SKM-1 (cell line): ENCODE data around the gene OR2J3.
"Not testable (repeated sequence)": the region's sequence is repeated elsewhere in the genome, so short reads cannot be mapped to it uniquely, and the experiment has no call there.

ENCODE experiments used
- DNase-seq: peaks from one replicate; lab custom pipeline; 2025; ENCODE audit not compliant: unreplicated experiment; lab: John Stamatoyannopoulos, UW

Gene OR2J3

GRCh38 chr6:29107758-29108157, at the start of gene OR2J3:
Gene OR2J3, plus strand, starts transcription at chr6:29108058. Its CDS starts 3,833 bp downstream, at chr6:29111891.
- DNase-seq, result no peak

DNA sequence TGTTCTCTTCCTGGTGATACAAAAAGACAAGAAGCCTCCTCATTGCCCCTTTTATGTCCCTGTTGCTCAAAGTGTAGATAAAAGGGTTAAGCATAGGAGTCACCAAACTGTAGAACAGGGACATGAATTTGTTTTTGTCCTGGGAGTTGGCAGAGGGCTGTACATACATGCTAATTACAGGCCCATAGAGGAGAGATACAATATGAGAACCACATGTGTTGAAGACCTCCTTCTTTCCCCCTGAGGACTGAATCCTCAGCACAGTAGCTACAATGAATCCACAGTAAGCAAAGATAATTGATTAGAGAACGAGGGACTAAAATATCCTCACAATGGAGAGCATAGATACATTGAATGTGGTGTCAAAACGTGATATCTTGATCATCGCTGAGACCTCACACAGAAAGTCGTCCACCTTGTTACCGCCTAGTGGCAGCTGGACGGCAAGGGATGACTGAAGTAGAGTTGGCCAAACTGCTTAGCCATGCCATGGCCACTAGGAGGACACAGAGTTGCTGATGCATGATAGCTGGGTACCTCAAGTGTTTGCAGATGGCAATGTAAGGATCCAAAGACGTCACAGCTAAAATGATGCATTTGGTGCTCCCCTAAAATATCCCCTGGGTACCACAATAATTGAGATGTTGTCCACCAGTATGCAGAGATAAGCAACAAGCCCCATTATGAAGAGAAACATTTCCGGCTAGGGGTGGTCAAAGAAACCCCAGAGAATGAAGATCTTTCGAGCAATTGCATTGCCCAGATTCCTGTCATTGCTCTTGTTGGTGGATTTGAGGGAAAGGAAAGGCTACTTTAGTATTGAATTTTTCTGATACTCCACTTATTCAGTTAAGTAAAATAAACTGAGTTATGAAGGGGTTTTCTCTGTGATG, 35.8 kb upstream of the OR2J3 start:
- peak; percentile 39 for DNase-seq

DNA sequence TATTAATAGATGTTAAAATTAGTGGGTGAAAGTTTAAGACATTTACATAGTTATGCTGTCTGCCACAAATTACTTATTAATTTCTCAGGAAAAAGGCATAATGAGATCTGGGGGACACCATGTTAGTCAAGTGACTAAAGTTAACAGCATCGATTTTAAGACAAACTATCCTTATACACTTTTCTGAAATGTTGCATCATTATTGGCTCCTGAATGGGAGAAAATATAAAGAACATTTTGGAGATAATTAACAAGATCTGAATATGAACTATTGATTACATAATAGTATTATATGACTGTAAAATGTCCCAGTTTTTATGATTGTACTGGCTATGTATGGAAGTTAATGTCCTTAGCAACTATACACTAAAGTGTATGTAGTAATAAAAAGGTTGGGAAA, 28.7 kb upstream of the OR2J3 start:
- DNase-seq, result no peak

- no peak for DNase-seq
Observed at GRCh38 chr6:29081312-29081711, 26.5 kb upstream of the OR2J3 start.

GRCh38 chr6:29082457-29082856, 25.4 kb upstream of the OR2J3 start:
- no peak for DNase-seq

DNA sequence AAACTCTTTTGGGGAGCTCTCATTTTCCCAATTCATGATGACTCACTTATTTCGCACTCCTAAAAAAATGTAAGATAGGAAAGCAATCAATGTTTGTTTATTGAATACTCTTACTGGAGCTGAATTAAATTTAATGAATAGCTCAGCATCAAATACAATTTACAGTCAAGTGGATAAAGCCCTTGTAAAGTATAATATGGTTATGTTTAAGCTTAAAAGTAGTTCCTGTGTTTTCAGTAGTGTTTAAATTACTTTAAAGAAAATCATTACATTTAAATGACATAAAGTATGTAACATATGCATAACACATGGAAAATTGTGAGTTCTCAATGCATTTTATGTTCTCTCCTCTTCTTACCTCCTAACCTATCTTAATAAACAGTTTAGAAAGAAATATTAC, 20.6 kb upstream of the OR2J3 start, which contains the start of gene OR2B3:
TSS of gene OR2B3 (minus strand) at position 101 of the 400 bp plus-strand sequence. CDS start at position 36, 65 bp downstream.
- no peak for DNase-seq

- no peak for DNase-seq
Observed at GRCh38 chr6:29092957-29093356, 14.9 kb upstream of the OR2J3 start.

GRCh38 chr6:29097803-29098202, 10.1 kb upstream of the OR2J3 start:
- no peak for DNase-seq

DNA sequence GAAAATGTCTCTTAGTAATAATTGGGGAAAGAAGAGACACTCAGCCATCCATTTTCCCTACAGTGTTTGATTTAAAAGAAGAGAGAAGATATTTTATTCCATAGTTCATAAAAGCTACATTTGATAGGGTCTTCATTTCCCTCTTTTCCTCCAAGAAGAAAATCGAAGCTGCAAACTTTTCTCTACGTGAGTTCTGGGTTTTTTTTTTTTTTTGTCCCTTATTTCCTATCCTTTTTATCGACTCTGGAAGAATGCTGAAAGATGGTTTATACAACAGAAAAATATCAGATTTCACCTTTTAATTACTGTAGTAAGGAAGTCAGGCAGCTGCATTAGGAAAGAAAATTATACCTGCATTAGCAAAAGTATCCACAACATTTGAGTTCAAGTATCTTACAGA, 8.7 kb upstream of the OR2J3 start, which contains the start of gene OR2J1:
TSS of gene OR2J1 (plus strand) at position 301 of the 400 bp plus-strand sequence. CDS start 1,453 bp downstream, outside the sequence.
- no peak for DNase-seq

- no peak for DNase-seq
Observed at GRCh38 chr6:29112135-29112534, 4.3 kb downstream of the OR2J3 start.

DNA sequence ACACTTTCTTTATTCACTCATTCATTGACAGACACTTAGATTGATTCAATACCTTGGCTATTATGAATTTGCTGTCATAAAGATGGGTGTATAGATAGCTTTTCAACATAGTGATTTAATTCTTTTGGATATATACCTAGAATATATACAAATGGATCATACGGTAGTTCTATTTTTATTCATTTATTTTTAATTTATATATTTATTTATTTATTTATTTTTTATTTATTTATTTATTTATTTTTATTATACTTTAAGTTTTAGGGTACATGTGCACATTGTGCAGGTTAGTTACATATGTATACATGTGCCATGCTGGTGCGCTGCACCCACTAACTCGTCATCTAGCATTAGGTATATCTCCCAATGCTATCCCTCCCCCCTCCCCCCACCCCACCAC, 7.1 kb downstream of the OR2J3 start:
- not testable (repeated sequence) for DNase-seq

GRCh38 chr6:29129326-29130012, 21.6 kb downstream of the OR2J3 start:
- no peak for DNase-seq

DNA sequence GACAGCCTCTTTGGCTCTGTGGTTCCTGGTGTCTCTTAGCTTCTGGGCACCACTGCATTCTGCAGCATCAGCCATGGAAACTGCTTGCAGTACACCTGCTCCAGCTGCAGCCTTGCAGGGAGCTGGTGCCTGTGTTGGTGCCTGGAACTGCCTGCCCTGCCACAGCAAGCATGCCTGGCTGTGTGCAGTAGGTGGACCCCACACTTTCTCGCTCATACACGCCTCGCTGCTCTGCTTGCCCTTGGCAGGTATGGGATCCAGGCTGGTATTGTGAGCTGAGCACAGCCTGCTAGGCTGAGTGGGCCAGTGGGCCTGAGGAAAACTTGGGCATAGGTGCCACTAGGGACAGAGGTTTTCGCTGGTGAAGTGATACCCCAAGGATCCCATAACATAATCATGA, 22.8 kb downstream of the OR2J3 start:
- no peak for DNase-seq

DNA sequence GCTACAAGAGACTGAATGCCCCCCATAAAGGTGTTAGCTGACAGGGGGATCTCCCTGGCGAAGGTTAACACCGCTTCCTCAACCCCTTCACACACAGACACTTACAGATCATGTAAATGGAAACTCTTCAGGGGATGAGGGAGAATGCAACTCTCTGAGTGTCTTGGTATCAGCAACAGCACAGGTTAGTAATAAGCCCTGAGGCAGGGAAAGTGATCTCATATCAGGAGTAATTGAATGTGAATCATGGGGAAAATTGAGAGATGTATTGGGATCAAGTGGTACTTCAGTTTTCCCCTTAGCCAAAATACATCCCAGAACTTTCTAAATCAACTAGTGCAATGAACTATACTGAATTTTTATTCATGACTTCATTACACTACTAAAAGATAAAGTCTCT, 23.8 kb downstream of the OR2J3 start:
- DNase-seq, result no peak

GRCh38 chr6:29137724-29138123, 29.9 kb downstream of the OR2J3 start:
- no peak for DNase-seq

DNA sequence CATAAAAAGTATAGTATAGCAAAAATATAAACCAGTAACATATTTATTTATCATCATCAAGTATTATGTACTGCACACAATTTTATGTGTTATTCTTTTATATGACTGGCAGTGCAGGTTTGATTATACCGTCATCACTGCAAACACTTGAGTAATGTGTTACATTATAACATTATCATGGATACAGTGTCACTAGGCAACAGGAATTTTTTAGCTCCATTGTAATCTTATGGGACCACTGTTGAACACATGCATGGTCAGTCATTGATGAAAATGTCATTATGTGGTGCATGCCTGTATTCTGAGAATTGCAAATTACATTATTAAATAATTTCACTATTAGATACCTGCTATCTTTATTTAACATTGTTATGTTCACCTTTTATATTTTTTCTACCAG, 33.7 kb downstream of the OR2J3 start:
- DNase-seq, result no peak

DNA sequence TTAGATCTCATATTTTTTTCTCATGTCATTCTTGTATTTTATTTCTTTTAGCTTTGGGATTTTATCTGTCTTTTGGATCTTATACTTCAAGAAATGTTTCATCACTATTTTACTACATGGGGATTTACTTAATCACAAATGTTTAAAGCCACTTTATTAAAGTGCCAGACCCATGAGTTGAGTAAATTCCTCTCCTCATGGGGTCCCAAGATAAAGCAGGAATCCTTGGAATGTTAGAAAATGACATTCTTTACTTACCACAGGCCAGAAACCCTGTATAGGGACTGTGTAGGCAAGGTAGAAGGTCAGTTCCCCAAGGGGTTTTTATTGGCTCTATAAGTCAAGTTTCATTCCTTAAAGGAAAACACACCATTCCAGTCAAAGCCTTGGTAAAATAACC, 34.5 kb downstream of the OR2J3 start:
- DNase-seq, result no peak

DNA sequence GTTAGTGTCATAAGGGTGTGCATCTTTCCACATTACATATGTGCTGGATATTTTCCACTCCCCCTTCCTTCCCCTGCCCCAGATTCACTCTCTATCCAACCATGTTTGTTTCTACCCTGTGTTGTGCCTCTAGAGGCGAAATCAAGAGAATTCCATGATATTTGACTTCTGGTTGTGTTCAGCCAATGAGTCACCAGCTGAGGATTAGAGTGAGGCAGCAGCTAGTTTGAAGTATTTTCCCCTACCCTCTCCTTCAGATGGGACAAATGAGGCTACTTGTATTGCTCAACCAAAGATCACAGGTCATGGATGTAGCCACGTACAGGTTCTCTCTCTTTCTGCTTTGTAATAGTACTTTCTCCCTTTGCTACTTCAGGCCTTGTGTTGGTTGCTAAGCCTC, 38.3 kb downstream of the OR2J3 start:
- no peak for DNase-seq

GRCh38 chr6:29147074-29147473, 39.2 kb downstream of the OR2J3 start:
- DNase-seq, result no peak

DNA sequence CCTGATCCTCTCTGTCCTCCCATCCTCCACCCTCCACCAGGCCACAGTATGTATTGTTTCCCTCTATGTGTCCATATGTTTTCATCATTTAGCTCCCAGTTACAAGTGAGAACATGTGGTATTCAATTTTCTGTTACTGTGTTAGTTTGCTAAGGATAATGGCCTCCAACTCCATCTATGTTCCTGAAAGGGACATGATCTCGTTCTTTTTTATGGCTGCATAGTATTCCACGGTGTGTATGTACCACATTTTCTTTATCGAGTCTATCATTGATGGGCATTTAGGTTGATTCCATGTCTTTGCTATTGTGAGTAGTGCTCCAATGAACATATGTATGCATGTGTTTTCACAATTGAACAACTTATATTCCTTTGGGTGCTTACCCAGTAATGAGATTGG, 41.6 kb downstream of the OR2J3 start:
- DNase-seq, result not testable (repeated sequence)

- DNase-seq, result no peak
Observed at GRCh38 chr6:29153083-29153482, 45.2 kb downstream of the OR2J3 start.

DNA sequence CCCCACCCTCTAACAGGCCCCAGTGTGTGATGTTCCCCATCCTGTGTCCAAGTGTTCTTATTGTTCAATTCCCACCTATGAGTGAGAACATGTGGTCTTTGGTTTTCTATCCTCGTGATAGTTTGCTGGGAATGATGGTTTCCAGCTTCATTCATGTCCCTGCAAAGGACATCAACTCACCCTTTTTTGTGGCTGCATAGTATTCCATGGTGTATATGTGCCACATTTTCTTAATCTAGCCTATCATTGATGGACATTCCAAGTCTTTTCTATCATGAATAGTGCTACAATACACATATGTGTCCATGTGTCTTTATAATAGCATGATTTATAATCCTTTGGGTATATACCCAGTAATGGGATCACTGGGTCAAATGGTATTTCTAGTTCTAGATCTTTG, 47.3 kb downstream of the OR2J3 start:
- not testable (repeated sequence) for DNase-seq
